ENCODE results near the gene AFF4. TPM values are rescaled to one million over a fixed set of nuclear protein-coding genes. Genes with fewer than 3 reads are reported as not detected.

The AFF4 gene
- total and polyA plus RNA-seq, 9 of the 15 experiments (the other 6 are each of a cell fraction or from before 2014, with no cell fraction given): 1.7 to 25.8 (median 17.9) TPM

DNA sequence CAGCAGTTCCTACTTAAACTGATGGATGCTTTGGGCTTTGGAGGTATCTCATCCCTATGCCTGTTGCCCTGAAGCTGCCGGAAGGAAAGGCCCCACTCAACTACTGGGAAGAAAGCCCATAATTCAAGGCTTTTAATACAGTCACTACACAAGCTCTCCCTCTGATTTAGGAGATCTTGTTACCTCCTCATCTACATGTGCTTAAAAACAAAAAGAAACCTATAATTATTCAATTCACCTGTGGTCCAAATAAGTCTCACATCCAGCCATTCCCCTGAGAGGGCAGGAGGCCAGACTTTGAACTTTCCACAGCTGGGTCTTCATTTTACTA is 90.7 kb downstream of the AFF4 start:
- in situ Hi-C loops (cut with MboI): loop anchor here (5.0 kb wide), 1 partner anchor 345 kb away; no protein-coding TSS in a partner anchor
- BruUV-seq (replicated peaks): no TSS peak
- FAIRE-seq: no peak

More for the DNA sequence above, 90.7 kb downstream of the AFF4 start:
- H2AFZ ChIP-seq (ENCODE audit: low read depth, low read length): no peak overlapping the region
- TF ChIP-seq DEAF1 (CRISPR knock-in tag; IDR thresholded peaks at IDR 0.05): 0 out of 2 replicates have a peak, but pooled peaks have one; percentile 5
- no peak for TF ChIP-seq DMBX1 (CRISPR knock-in tag; IDR thresholded peaks at IDR 0.05; ENCODE audit: borderline replicate concordance)
- no peak for TF ChIP-seq PHB2 (IDR thresholded peaks at IDR 0.05; ENCODE audit: low read depth)
- TF ChIP-seq, protein P1, sequence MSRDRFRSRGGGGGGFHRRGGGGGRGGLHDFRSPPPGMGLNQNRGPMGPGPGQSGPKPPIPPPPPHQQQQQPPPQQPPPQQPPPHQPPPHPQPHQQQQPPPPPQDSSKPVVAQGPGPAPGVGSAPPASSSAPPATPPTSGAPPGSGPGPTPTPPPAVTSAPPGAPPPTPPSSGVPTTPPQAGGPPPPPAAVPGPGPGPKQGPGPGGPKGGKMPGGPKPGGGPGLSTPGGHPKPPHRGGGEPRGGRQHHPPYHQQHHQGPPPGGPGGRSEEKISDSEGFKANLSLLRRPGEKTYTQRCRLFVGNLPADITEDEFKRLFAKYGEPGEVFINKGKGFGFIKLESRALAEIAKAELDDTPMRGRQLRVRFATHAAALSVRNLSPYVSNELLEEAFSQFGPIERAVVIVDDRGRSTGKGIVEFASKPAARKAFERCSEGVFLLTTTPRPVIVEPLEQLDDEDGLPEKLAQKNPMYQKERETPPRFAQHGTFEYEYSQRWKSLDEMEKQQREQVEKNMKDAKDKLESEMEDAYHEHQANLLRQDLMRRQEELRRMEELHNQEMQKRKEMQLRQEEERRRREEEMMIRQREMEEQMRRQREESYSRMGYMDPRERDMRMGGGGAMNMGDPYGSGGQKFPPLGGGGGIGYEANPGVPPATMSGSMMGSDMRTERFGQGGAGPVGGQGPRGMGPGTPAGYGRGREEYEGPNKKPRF (IDR thresholded peaks at IDR 0.05; ENCODE audit: low read depth, low read length): no peak
- TF ChIP-seq CEBPZ (IDR thresholded peaks at IDR 0.05; ENCODE audit: borderline replicate concordance, low read depth, low read length): no peak
- no peak for TF ChIP-seq SIRT6 (IDR thresholded peaks at IDR 0.05; ENCODE audit: low read depth, low read length)
- TF ChIP-seq LEF1 (IDR thresholded peaks at IDR 0.05): no peak
- ChIA-PET POLR2A (interaction anchor here (0.7 to 1.4 kb wide), 8 partner anchors 11 to 1213 kb away, joined by 3 to 6 read pairs (median 3); no protein-coding TSS in a partner anchor), CTCF (ENCODE audit: low intra/inter-chr PET ratio) (no interaction called here)
- no peak overlapping the region for H3K4me2 ChIP-seq (ENCODE audit: insufficient read depth, low read length)
- H3K36me3 ChIP-seq (ENCODE audit: control insufficient read depth, insufficient read depth, low read length): peaks cover 63% of the 10 kb centered on the region
- peaks cover 4% of the 10 kb centered on the region; the same call in 1 of the 2 replicates for H4K20me1 ChIP-seq (replicated peaks; ENCODE audit: control insufficient read depth, insufficient read depth, low read length)
- H3K9me3 ChIP-seq (replicated peaks; ENCODE audit: control insufficient read depth, insufficient read depth, low read depth, low read length): no peaks in the 10 kb centered on the region
- DNase-seq (ENCODE audit: extremely low read depth in 1 of 4, low spot score in 3 of 4): no peak
- intact Hi-C loops (cut with micrococcal nuclease): no loop called here
- H3K4me1 ChIP-seq (replicated peaks in 1 of 2; ENCODE audit: control insufficient read depth in 2 of 2, insufficient read depth in 2 of 2, low read length in 2 of 2): peaks cover 0 to 20% of the 10 kb centered on the region in 2 experiments; a peak in 3 of 5 replicates
- ATAC-seq: no peak
- H3K27ac ChIP-seq (ENCODE audit: extremely low read depth, low read depth, low read length): no peak overlapping the region
- H3K9ac ChIP-seq (ENCODE audit: insufficient read depth in 1 of 2, low read depth in 2 of 2, low read length in 2 of 2): no peak overlapping the region
- WGBS (ENCODE audit: insufficient coverage, low coverage, missing lambda C conversion rate): 77% methylated on average over 1 of the region's 1 CpG
- no peaks in the 10 kb centered on the region for H3K9me1 ChIP-seq (ENCODE audit: control insufficient read depth, insufficient read depth, low read length)
- peaks cover 9% of the 10 kb centered on the region for H3K79me2 ChIP-seq (ENCODE audit: control insufficient read depth, insufficient read depth, low read length)
- H3K4me3 ChIP-seq: no peak overlapping the region
- no peaks in the 10 kb centered on the region for H3K27me3 ChIP-seq (ENCODE audit: control insufficient read depth in 2 of 2, insufficient read depth in 2 of 2, low read length in 2 of 2)

Data from K562 (cell line).